Naive thymus-derived CD8-positive, alpha-beta T cell (primary cell): Measurements from ENCODE around the gene DRD4. TPM values are rescaled to one million over a fixed set of nuclear protein-coding genes. Genes with fewer than 3 reads are reported as not detected.

Experiments used
- ATAC-seq, 2 donors: fragments of 150-1000 bp; cut with Tn5 transposase in 1 of 2; sonication (Bioruptor Pico), chemical (Tn5 transposase) in 1 of 2; 1 replicate in 1 of 2; 2 replicates in 1 of 2; pipeline ENCODE4 v1.10.0; 2021; ENCODE audit warnings: mild to moderate bottlenecking in 2 of 2, moderate library complexity in 2 of 2
- POLR2A ChIA-PET: fragments of 350-600 bp; sonication (Branson Sonifier 250); formaldehyde crosslinking; loops from one replicate; lab custom pipeline; 2021; ENCODE audit warnings: antibody characterized with exemption; lab: Charles Lee
- DNase-seq, 10 donors: peaks; one replicate each; pipeline versions ENCODE4 v3.0.0 to v3.0.0-alpha.2; 2020 to 2022
- H3K27ac Mint-ChIP-seq, 10 donors: one replicate each; pipeline ENCODE4 v1.8.0; 2020 to 2022; ENCODE audit warnings: mild to moderate bottlenecking in 10 of 10, mixed read lengths in 10 of 10, moderate library complexity in 4 of 10, inconsistent platforms in 1 of 10
- H3K27me3 Mint-ChIP-seq, 5 donors: one replicate each; pipeline ENCODE4 v1.8.0; 2021 to 2022; ENCODE audit warnings: mixed read lengths in 5 of 5
- H3K36me3 Mint-ChIP-seq, 3 donors: one replicate each; pipeline ENCODE4 v1.8.0; 2020 to 2022; ENCODE audit warnings: mixed read lengths in 3 of 3, mild to moderate bottlenecking in 2 of 3, inconsistent platforms in 1 of 3
- H3K4me1 Mint-ChIP-seq, 4 donors: one replicate each; pipeline ENCODE4 v1.8.0; 2021 to 2022; ENCODE audit warnings: mixed read lengths in 4 of 4
- H3K4me3 Mint-ChIP-seq, 10 donors: one replicate each; pipeline ENCODE4 v1.8.0; 2020 to 2022; ENCODE audit warnings: mild to moderate bottlenecking in 10 of 10, mixed read lengths in 10 of 10, moderate library complexity in 6 of 10, inconsistent platforms in 1 of 10
- H3K9me3 Mint-ChIP-seq, 9 donors: one replicate each; pipeline ENCODE4 v1.8.0; 2020 to 2022; ENCODE audit warnings: mixed read lengths in 9 of 9, mild to moderate bottlenecking in 3 of 9, inconsistent platforms in 1 of 9, moderate library complexity in 1 of 9
- polyA plus RNA-seq, 3 donors: library from polyadenylated mRNA; unstranded; fragments of 300-500 nt; fragmentation: Illumina TruSeq; gene quantifications; one replicate each; pipeline ENCODE4 v1.2.3, GENCODE V29; 2021
- total RNA-seq, 8 experiments: library from RNA in 2 of 8; stranded (reverse) in 2 of 8; gene quantifications; one replicate each; pipeline ENCODE4 v1.2.3 and lab custom pipeline; 2021 to 2026

Gene DRD4
- total and polyA plus RNA-seq, 5 experiments from 2014 or later = 1.2 to 1.4 TPM; not detected in 3

DNA sequence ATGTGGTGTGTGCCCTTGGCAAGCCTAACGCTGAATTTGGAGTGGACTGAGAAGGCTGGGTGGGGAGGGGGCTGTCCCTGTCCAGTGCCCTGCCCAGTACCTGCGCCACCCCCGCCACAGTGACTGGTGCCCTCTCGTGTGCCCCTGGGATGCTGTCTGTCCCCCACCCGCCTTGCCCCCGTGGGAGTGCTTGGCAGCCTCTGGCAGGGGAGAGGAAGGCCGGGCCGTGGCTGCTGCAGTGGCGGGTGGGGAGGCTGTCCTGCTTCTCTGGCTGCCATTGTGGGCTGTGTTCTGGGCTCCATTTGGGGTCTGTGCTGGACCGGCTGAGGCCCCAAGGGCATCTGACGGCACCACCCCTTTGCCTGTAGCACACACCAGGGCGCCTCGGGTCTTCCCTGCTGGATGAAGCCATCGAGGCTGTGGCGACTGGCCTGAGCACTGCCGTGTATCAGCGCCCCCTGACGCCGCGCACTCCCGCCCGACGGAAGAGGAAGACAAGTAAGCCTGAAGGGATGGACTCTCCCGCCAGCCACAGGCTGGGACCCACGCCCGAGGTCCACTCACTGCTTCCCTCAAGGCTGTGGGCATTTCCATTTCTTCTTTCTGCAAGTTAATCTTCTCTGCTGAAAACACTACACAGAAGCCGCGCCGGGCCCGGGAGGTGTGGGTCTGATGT is 38.9 kb upstream of the DRD4 start:
- H3K4me3 Mint-ChIP-seq = no peak overlapping the region
- H3K27ac Mint-ChIP-seq = no peak overlapping the region
- H3K36me3 Mint-ChIP-seq = peaks cover 0 to 87% (median 7%) of the 10 kb centered on the region in 3 donors
- no peaks in the 10 kb centered on the region for H3K9me3 Mint-ChIP-seq
- DNase-seq (no peak), ATAC-seq (no peak)
- no peaks in the 10 kb centered on the region for H3K27me3 Mint-ChIP-seq
- POLR2A ChIA-PET = no interaction called here
- peaks cover 0 to 14% (median 2%) of the 10 kb centered on the region in 4 donors for H3K4me1 Mint-ChIP-seq

DNA sequence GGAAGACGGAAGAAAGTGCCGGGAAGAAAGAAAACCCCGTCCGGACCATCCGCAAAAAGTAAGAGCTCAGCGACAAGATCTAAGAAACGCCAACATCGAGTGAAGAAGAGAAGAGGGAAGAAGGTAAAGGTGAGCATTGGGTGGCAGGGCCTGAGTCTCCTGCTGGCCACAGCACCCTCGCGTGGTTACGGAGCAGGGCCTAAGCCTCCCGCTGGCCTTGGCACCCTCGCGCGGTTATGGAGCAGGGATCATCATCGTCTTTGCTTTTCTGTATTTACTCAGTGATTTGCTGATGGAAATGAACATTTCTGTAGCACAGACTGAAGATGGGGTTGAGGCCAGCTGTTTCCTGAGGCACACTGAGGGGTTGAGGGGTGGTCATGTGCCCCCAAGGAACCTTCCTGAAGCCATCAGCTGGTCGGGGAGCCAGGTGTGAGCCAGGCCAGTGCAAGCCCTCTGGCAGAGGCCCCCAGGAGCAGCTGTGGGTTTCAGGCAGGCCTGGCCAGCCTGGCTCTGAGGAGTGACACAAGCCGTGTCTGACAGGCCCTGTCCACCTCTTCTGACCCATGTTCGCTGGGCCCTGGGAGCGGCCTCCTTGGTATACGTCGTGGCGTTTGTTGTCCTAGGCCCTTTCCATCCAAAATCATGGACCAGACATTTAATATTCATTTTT is 35.4 kb upstream of the DRD4 start:
- H3K27me3 Mint-ChIP-seq = no peaks in the 10 kb centered on the region
- POLR2A ChIA-PET = interaction anchor here (0.8 to 1.1 kb wide), 2 partner anchors 11 to 12 kb away, joined by 4 to 9 read pairs; no protein-coding TSS in a partner anchor
- DNase-seq = no peak
- peaks cover 0 to 4% (median under 1%) of the 10 kb centered on the region in 4 donors for H3K4me1 Mint-ChIP-seq
- peak overlapping the region in 1 of 10 donors; percentile 20 for H3K4me3 Mint-ChIP-seq
- H3K36me3 Mint-ChIP-seq = peaks cover 0 to 82% (median 7%) of the 10 kb centered on the region in 3 donors
- H3K27ac Mint-ChIP-seq = peak overlapping the region in 3 of 10 donors; percentile 24 to 68 (median 48)
- no peaks in the 10 kb centered on the region for H3K9me3 Mint-ChIP-seq
- no peak for ATAC-seq

DNA sequence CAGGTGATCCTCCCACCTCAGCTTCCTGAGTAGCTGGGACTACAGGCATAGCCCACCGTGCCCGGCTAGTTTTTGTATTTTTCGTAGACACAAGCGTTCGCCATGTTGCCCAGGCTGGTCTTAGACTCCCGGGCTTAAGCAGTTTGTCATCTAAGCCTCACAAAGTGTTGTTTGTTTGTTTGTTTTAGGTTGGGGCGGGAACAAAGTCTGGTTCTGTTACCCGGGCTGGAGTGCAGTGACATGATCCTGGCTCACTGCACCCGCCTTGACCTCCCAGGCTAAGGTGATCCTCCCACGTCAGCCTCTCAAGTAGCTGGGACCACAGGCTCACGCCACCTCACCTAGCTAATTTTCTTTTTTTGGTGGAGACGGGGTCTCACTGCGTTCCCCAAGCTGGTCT is 33.9 kb upstream of the DRD4 start:
- H3K4me1 Mint-ChIP-seq = peaks cover 0 to 4% (median under 1%) of the 10 kb centered on the region in 4 donors
- ATAC-seq (no peak), DNase-seq (no peak)
- H3K27me3 Mint-ChIP-seq = no peaks in the 10 kb centered on the region
- peak overlapping the region in 1 of 10 donors; percentile 45 for H3K27ac Mint-ChIP-seq
- H3K4me3 Mint-ChIP-seq = no peak overlapping the region
- H3K36me3 Mint-ChIP-seq = peaks cover 0 to 83% (median 7%) of the 10 kb centered on the region in 3 donors
- POLR2A ChIA-PET = no interaction called here
- H3K9me3 Mint-ChIP-seq = no peaks in the 10 kb centered on the region

DNA sequence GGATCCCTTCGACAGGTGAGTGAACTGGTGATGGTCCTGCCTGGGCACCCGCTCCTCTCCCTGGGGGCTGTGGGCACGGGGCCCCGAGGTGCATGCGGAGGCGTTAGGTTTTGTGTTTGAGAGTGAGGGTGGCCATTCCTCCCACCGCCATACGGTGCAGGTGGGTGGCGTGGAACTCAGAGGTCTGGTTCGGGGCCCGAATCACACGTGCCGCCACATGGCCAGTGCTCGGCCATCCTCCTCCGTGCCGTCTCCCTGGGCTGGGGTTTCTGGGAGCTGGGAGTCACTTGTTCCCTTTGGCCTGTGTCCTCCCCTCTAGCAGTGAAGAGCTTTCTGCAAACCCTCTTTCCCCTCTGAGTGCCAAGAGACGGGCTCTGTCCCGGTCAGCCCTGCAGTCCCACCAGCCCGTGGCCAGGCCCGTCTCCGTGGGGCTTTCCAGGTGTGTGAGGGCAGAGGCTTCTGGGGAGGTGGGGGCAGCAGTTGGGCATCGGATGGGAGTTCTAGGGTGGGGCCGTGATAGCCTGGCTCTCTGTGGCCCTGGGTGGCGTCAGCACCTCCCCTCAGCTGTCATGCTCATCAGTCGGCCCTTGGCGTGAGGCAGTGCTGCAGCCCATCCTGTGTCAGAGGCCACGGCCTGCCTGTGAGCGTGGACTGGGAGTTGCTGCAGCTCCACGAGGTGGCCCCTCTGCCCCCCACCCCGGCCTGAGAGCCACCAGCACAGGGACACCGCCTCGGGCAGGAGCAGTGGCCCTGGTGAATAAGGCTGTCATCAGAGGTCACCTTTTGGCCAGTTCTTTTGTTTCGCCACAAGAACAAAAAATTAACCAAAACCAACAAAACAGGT is 31.6 kb upstream of the DRD4 start:
- no peak for DNase-seq
- Mint-ChIP-seq H3K4me3 (no peak overlapping the region), H3K27ac (peak overlapping the region in 1 of 10 donors; percentile 65), H3K4me1 (peaks cover 0 to 1% (median 0%) of the 10 kb centered on the region in 4 donors), H3K27me3 (no peaks in the 10 kb centered on the region), H3K9me3 (no peaks in the 10 kb centered on the region), H3K36me3 (peaks cover 0 to 70% (median 6%) of the 10 kb centered on the region in 3 donors)
- ATAC-seq = no peak
- POLR2A ChIA-PET = no interaction called here

DNA sequence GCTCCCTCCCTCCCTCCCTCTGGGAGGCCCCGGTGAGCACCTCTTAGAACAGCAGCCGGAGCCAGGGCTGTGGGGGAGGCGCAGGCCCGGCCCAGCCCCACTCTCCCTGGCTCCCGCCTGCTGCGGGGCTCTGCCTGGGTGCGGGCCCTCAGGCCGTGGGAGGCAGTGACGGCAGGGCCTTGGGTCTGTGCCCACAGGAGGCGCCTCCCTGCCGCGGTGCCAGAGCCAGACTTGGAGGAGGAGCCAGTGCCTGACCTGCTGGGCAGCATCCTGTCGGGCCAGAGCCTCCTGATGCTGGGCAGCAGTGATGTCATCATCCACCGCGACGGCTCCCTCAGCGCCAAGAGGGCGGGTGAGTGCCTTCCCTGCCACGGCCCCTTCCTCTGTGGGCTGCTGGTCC is 30.8 kb upstream of the DRD4 start:
- peaks cover 0 to 70% (median 6%) of the 10 kb centered on the region in 3 donors for H3K36me3 Mint-ChIP-seq
- peak overlapping the region in 1 of 10 donors; percentile 15 for H3K27ac Mint-ChIP-seq
- POLR2A ChIA-PET = no interaction called here
- ATAC-seq (no peak), DNase-seq (peak in 1 of 10 donors; percentile 32)
- no peak overlapping the region for H3K4me3 Mint-ChIP-seq
- H3K4me1 Mint-ChIP-seq = peaks cover 0 to 1% (median 0%) of the 10 kb centered on the region in 4 donors
- H3K27me3 Mint-ChIP-seq = no peaks in the 10 kb centered on the region
- no peaks in the 10 kb centered on the region for H3K9me3 Mint-ChIP-seq

DNA sequence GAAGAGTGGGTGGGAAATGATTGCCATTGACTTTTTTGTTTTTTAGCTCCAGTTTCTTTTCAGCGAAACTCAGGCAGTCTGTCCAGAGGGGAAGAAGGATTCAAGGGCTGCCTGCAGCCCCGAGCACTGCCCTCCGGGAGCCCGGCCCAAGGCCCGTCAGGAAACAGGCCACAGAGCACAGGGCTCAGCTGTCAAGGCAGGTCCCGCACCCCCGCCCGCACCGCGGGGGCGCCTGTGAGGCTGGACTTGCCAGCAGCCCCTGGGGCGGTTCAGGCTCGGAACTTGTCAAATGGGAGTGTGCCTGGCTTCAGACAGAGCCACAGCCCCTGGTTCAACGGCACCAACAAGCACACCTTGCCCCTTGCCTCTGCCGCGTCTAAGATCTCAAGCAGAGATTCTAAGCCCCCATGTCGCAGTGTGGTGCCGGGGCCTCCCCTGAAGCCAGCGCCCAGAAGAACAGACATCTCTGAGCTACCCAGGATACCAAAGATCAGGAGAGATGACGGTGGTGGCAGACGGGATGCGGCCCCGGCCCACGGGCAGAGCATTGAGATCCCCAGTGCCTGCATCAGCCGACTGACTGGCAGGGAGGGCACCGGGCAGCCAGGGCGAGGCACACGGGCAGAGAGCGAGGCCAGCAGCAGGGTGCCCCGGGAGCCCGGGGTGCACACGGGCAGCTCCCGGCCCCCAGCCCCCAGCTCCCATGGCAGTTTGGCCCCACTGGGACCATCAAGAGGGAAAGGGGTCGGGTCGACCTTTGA is 29.9 kb upstream of the DRD4 start:
- peak overlapping the region in 1 of 10 donors; percentile 70 for H3K27ac Mint-ChIP-seq
- DNase-seq (no peak), ATAC-seq (no peak)
- peaks cover 0 to 68% (median 9%) of the 10 kb centered on the region in 3 donors for H3K36me3 Mint-ChIP-seq
- no peak overlapping the region for H3K4me3 Mint-ChIP-seq
- H3K27me3 Mint-ChIP-seq = no peaks in the 10 kb centered on the region
- no peaks in the 10 kb centered on the region for H3K9me3 Mint-ChIP-seq
- H3K4me1 Mint-ChIP-seq = peaks cover 2 to 3% (median 3%) of the 10 kb centered on the region in 4 donors
- POLR2A ChIA-PET = interaction anchor here (0.6 to 1.7 kb wide), 5 partner anchors 24 to 88 kb away, joined by 3 to 4 read pairs (median 3); partner anchors contain the start of genes DEAF1, PHRF1 and TMEM80

DNA sequence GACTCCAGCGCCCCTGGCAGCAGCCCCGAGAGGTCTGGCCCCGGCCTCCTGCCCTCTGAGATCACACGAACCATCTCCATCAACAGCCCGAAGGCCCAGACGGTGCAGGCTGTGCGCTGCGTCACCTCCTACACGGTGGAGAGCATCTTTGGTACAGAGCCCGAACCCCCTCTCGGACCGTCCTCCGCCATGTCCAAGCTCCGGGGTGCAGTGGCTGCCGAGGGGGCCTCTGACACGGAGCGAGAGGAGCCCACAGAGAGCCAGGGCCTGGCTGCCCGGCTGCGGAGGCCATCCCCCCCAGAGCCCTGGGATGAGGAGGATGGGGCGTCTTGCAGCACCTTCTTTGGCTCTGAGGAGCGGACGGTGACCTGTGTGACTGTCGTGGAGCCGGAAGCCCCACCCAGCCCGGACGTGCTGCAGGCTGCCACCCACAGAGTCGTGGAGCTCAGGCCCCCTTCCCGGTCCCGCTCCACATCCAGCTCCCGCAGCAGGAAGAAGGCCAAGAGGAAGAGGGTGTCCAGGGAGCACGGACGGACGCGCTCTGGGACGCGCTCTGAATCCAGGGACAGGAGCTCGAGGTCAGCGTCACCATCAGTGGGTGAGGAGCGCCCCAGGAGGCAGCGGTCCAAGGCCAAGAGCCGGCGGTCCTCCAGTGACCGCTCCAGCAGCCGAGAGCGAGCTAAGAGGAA is 29.0 kb upstream of the DRD4 start:
- Mint-ChIP-seq H3K9me3 (no peaks in the 10 kb centered on the region), H3K27ac (peak overlapping the region in 3 of 10 donors; percentile 43 to 78 (median 72)), H3K36me3 (peaks cover 0 to 62% (median 9%) of the 10 kb centered on the region in 3 donors), H3K4me3 (peak overlapping the region in 2 of 10 donors; percentile 5 to 26), H3K4me1 (peaks cover 2 to 5% (median 4%) of the 10 kb centered on the region in 4 donors), H3K27me3 (no peaks in the 10 kb centered on the region)
- ATAC-seq = no peak
- no peak for DNase-seq
- POLR2A ChIA-PET = interaction anchor here (0.6 to 1.7 kb wide), 3 partner anchors 25 to 39 kb away, joined by 3 to 4 read pairs (median 3); no protein-coding TSS in a partner anchor

DNA sequence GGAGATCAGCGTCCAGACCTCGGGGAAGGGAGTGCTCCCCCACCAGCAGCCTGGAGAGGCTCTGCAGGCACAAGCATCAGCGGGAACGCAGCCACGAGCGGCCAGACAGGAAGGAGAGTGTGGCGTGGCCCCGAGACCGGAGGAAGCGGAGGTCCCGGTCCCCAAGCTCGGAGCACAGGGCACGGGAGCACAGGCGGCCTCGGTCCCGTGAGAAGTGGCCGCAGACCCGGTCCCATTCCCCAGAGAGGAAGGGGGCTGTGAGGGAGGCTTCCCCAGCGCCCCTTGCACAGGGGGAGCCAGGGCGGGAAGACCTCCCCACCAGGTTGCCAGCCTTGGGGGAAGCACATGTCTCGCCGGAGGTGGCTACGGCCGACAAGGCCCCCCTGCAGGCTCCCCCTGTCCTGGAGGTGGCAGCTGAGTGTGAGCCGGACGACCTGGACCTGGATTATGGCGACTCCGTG is 28.2 kb upstream of the DRD4 start:
- POLR2A ChIA-PET = interaction anchor here (1.7 kb wide), 1 partner anchor 33 kb away, joined by 4 read pairs; no protein-coding TSS in a partner anchor
- Mint-ChIP-seq H3K9me3 (no peaks in the 10 kb centered on the region), H3K4me1 (peaks cover 4 to 6% (median 4%) of the 10 kb centered on the region in 4 donors), H3K36me3 (peaks cover 0 to 58% (median 9%) of the 10 kb centered on the region in 3 donors), H3K27ac (peak overlapping the region in 2 of 10 donors; percentile 43 to 82), H3K4me3 (no peak overlapping the region), H3K27me3 (no peaks in the 10 kb centered on the region)
- DNase-seq (no peak), ATAC-seq (no peak)

DNA sequence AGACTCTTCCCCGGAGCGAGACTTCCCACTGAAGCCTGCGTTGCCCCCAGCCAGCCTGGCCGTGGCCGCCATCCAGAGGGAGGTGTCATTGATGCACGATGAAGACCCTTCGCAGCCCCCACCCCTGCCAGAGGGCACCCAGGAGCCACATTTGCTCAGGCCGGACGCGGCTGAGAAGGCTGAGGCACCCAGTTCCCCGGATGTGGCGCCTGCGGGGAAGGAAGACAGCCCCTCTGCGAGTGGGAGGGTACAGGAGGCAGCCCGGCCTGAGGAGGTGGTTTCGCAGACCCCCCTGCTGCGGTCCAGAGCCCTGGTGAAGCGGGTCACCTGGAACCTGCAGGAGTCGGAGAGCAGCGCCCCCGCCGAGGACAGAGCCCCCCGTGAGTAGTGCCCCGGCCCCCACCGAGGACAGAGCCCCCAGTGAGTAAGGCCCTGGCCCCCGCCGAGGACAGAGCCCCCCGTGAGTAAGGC is 27.7 kb upstream of the DRD4 start:
- H3K4me1 Mint-ChIP-seq = peaks cover 7 to 11% (median 8%) of the 10 kb centered on the region in 4 donors
- ATAC-seq (no peak), DNase-seq (no peak)
- POLR2A ChIA-PET = interaction anchor here (1.7 kb wide), 1 partner anchor 34 kb away, joined by 4 read pairs; no protein-coding TSS in a partner anchor
- H3K4me3 Mint-ChIP-seq = no peak overlapping the region
- H3K27me3 Mint-ChIP-seq = no peaks in the 10 kb centered on the region
- H3K36me3 Mint-ChIP-seq = peaks cover 0 to 53% (median 9%) of the 10 kb centered on the region in 3 donors
- H3K27ac Mint-ChIP-seq = peak overlapping the region in 2 of 10 donors; percentile 2 to 11
- no peaks in the 10 kb centered on the region for H3K9me3 Mint-ChIP-seq

DNA sequence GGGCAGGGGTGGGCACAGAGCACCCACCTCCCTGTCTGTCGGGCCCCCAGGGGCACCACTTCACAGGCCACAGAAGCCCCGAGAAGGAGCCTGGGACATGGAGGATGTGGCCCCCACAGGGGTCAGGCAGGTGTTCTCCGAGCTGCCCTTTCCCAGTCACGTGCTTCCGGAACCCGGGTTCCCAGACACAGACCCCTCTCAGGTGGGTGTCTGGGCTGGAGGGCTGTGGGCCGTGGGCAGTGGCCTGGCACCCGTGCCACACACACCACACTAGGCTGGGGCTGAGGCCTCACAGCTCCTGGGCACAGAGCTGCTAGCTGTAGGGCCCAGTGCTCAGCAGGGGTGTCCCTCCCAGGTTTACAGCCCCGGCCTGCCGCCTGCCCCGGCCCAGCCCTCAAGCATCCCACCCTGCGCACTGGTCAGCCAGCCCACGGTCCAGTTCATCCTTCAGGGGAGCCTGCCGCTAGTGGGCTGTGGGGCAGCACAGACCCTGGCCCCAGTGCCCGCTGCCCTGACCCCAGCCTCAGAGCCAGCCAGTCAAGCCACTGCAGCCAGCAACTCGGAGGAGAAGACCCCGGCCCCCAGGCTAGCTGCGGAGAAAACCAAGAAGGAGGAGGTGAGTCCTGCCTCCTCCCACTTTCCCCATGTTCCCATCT is 26.8 kb upstream of the DRD4 start:
- peak overlapping the region in 2 of 10 donors; percentile 19 to 38 for H3K4me3 Mint-ChIP-seq

More for the DNA sequence above, 26.8 kb upstream of the DRD4 start:
- Mint-ChIP-seq H3K4me1 (peaks cover 6 to 13% (median 12%) of the 10 kb centered on the region in 4 donors), H3K27me3 (no peaks in the 10 kb centered on the region), H3K9me3 (no peaks in the 10 kb centered on the region), H3K27ac (peak overlapping the region in 3 of 10 donors; percentile 20 to 86 (median 80)), H3K36me3 (peaks cover 0 to 45% (median 9%) of the 10 kb centered on the region in 3 donors)
- no peak for DNase-seq
- POLR2A ChIA-PET = interaction anchor here (2.7 kb wide), 1 partner anchor 42 kb away, joined by 8 read pairs; no protein-coding TSS in a partner anchor
- ATAC-seq = no peak
